ENCODE data around the gene GFM1. TPM values are rescaled to one million over a fixed set of nuclear protein-coding genes. Genes with fewer than 3 reads are reported as not detected.

GFM1 gene
- total and polyA plus RNA-seq, 11 donors: 15.7 to 77.7 (median 49.9) TPM

DNA sequence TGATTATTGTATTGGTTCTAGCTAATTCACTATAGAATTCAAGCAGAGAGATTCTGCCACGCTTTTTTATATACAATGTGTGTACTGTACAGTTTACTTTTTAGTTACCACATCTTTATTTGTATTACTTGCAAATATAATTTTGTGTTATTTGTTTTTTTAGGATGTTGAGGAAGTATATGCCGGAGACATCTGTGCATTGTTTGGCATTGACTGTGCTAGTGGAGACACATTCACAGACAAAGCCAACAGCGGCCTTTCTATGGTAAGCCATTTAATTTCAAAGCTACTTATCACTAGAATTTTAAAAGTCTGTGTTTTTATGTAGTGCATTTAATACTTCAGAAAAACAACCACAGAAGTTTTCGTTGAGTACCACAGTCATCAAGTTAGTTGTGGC, 16.4 kb downstream of the GFM1 start:
- intact Hi-C loops (cut with DNase I): loop anchor here in 4 of 10 donors (5.0 to 10.0 kb wide), 2 partner anchors 124 to 132 kb away; no protein-coding TSS in a partner anchor
- Histone ChIP-seq H3K36me3 (peaks cover 0 to 100% (median 89%) of the 10 kb centered on the region in 9 donors), H3K4me3 (no peak overlapping the region), H3K4me1 (peaks cover 0 to 14% (median 2%) of the 10 kb centered on the region in 12 donors), H3K27ac (peak overlapping the region in 5 of 12 donors; percentile 16 to 70 (median 57)), H3K9me3 (no peaks in the 10 kb centered on the region), H3K27me3 (no peaks in the 10 kb centered on the region)
- DNase-seq (no peak), ATAC-seq (no peak)
- TF ChIP-seq POLR2A (IDR thresholded peaks at IDR 0.05): no peak
- TF ChIP-seq, protein P1, sequence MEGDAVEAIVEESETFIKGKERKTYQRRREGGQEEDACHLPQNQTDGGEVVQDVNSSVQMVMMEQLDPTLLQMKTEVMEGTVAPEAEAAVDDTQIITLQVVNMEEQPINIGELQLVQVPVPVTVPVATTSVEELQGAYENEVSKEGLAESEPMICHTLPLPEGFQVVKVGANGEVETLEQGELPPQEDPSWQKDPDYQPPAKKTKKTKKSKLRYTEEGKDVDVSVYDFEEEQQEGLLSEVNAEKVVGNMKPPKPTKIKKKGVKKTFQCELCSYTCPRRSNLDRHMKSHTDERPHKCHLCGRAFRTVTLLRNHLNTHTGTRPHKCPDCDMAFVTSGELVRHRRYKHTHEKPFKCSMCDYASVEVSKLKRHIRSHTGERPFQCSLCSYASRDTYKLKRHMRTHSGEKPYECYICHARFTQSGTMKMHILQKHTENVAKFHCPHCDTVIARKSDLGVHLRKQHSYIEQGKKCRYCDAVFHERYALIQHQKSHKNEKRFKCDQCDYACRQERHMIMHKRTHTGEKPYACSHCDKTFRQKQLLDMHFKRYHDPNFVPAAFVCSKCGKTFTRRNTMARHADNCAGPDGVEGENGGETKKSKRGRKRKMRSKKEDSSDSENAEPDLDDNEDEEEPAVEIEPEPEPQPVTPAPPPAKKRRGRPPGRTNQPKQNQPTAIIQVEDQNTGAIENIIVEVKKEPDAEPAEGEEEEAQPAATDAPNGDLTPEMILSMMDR (IDR thresholded peaks at IDR 0.05): no peak
- 80 to 87% (median 86%) methylated on average over 4 of the region's 4 CpGs for WGBS, 4 donors

DNA sequence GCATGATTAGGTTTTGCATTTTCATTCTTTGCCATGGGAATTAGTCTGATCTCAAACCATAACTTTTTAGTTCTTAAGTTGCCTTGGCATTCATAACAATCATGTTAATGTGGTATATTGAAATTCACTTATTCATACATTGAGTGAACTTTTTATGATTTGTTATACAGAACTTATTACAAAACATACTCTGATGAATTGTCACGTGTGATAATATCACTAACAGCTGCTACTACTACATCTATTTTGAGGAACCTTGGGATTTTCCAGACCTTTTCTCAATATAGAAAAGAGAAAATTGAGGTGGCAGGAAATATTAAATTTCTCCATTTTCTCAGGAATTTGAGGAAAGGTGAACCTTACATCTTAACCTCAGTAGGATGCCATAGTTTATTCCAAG, 18.9 kb downstream of the GFM1 start:
- Histone ChIP-seq H3K36me3 (peaks cover 0 to 100% (median 91%) of the 10 kb centered on the region in 9 donors), H3K27me3 (no peaks in the 10 kb centered on the region), H3K4me3 (no peak overlapping the region), H3K4me1 (peaks cover 0 to 14% (median 2%) of the 10 kb centered on the region in 12 donors), H3K9me3 (no peaks in the 10 kb centered on the region), H3K27ac (no peak overlapping the region)
- no peak for TF ChIP-seq POLR2A (IDR thresholded peaks at IDR 0.05)
- TF ChIP-seq, protein P1 (IDR thresholded peaks at IDR 0.05): no peak
- DNase-seq (no peak), ATAC-seq (no peak)
- WGBS, 4 donors: 57 to 81% (median 79%) methylated on average over 1 of the region's 1 CpG
- intact Hi-C loops (cut with DNase I): loop anchor here in 4 of 10 donors (5.0 to 10.0 kb wide), 2 partner anchors 122 to 129 kb away; no protein-coding TSS in a partner anchor

DNA sequence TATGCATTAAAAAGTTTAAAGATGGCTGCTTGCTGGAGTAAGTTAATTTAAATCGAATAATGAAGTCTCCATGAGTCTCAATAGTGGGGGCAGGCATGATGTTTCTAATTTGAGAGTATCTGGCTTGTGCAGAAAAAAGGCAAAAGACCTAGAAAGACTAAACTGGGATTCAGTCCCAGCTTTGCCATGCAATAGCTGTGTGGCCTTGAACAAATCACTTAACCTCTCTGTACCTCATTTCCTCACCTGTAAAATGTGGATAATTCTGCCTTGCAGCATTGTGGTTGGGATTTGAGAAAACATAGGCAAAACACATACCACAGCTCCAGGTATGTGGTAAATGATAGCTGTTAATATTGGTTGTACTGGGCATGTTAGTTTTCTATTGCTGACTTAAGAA, 19.5 kb downstream of the GFM1 start:
- Histone ChIP-seq H3K4me3 (no peak overlapping the region), H3K36me3 (peaks cover 0 to 100% (median 95%) of the 10 kb centered on the region in 9 donors), H3K27me3 (no peaks in the 10 kb centered on the region), H3K27ac (no peak overlapping the region), H3K4me1 (peaks cover 0 to 17% (median 2%) of the 10 kb centered on the region in 12 donors), H3K9me3 (no peaks in the 10 kb centered on the region)
- DNase-seq (no peak), ATAC-seq (no peak)
- no peak for TF ChIP-seq POLR2A (IDR thresholded peaks at IDR 0.05)
- TF ChIP-seq, protein P1 (IDR thresholded peaks at IDR 0.05): no peak
- WGBS, 4 donors: 93 to 98% (median 95%) methylated on average over 1 of the region's 1 CpG
- intact Hi-C loops (cut with DNase I): loop anchor here in 4 of 10 donors (5.0 to 10.0 kb wide), 2 partner anchors 121 to 128 kb away; no protein-coding TSS in a partner anchor

DNA sequence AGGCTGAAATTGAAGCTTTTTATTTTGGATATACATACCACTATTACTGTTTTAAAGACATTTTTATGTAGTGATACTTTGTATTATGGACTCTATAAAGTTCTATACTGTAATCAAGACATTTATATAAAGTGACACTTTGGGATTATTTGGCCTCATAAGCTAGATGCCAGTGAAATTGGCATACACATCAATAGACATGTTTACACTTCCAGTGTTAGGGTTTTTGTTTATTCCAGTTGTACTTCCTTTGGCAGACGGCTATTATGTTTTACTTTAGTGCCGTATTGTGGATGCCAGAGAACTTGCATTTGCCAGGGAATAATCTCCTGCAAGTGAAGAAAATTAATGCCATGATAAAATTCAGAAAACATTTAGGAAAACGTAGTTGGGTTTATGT, 22.1 kb downstream of the GFM1 start:
- no peaks in the 10 kb centered on the region for H3K27me3 ChIP-seq
- DNase-seq (no peak), ATAC-seq (no peak)
- TF ChIP-seq POLR2A (IDR thresholded peaks at IDR 0.05): no peak
- TF ChIP-seq, protein P1 (IDR thresholded peaks at IDR 0.05): no peak
- intact Hi-C loops (cut with DNase I): loop anchor here in 2 of 10 donors (5.0 to 10.0 kb wide), 2 partner anchors 118 to 121 kb away; no protein-coding TSS in a partner anchor
- peaks cover 0 to 98% (median 90%) of the 10 kb centered on the region in 9 donors for H3K36me3 ChIP-seq
- H3K4me1 ChIP-seq: peaks cover 0 to 12% (median 0%) of the 10 kb centered on the region in 12 donors
- no peak overlapping the region for H3K4me3 ChIP-seq
- no peaks in the 10 kb centered on the region for H3K9me3 ChIP-seq
- no peak overlapping the region for H3K27ac ChIP-seq
- 77 to 84% (median 79%) methylated on average over 3 of the region's 3 CpGs for WGBS, 4 donors
